ENCODE results near the gene SYTL2.

The SYTL2 gene

DNA sequence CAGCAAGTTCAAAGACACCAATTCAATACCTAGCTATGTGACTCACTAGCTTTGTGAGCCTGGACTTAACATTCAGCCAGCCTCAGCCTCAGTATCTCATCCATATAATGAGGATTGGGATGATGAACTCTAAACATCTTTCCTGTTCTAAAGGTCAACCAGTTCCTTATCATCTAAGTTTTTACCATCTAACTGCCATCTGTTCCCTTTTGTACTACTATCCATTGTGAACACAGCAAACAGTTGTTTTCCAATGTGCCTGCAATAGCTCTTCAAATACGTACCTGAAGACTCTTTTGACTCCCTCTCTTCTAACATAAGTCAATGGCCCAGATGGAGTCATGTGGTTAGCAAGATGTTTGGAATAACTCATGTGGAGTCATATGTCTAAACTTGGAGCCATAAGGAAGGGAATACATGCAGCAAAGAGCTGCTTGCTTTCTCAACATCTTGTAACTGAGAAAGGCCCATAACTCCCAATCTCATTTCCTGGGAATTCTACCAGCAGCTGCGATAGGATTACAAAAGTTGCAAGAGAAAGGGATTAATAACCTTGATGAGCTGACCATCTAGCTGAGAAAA, 19.4 kb downstream of the SYTL2 start:
- Histone ChIP-seq H4K20me1 (ENCODE audit: insufficient read depth, low read length, poor library complexity, severe bottlenecking) (no peaks in the 10 kb centered on the region), H3K4me2 (ENCODE audit: low read depth, low read length, poor library complexity, severe bottlenecking) (no peak overlapping the region), H3K79me2 (ENCODE audit: insufficient read depth, low read length) (no peaks in the 10 kb centered on the region), H2AFZ (ENCODE audit: low read length) (no peak overlapping the region), H3F3A (ENCODE audit: low read depth) (no peaks in the 10 kb centered on the region), H3K9me3 (ENCODE audit: insufficient read depth, low read depth, low read length) (no peaks in the 10 kb centered on the region), H3K9ac (ENCODE audit: low read depth, low read length, poor library complexity, severe bottlenecking) (no peak overlapping the region), H3K27me3 (ENCODE audit: insufficient read depth, low read length, poor library complexity, severe bottlenecking) (no peaks in the 10 kb centered on the region), H3K36me3 (ENCODE audit: insufficient read depth, low read length) (no peaks in the 10 kb centered on the region), H3K4me1 (ENCODE audit: insufficient read depth, low read length, poor library complexity, severe bottlenecking) (no peaks in the 10 kb centered on the region), H3K9me2 (replicated peaks; ENCODE audit: low read depth, low read length) (no peaks in the 10 kb centered on the region), H3K4me3 (ENCODE audit: low read length, poor library complexity, severe bottlenecking) (no peak overlapping the region)
- TF ChIP-seq, protein P1, sequence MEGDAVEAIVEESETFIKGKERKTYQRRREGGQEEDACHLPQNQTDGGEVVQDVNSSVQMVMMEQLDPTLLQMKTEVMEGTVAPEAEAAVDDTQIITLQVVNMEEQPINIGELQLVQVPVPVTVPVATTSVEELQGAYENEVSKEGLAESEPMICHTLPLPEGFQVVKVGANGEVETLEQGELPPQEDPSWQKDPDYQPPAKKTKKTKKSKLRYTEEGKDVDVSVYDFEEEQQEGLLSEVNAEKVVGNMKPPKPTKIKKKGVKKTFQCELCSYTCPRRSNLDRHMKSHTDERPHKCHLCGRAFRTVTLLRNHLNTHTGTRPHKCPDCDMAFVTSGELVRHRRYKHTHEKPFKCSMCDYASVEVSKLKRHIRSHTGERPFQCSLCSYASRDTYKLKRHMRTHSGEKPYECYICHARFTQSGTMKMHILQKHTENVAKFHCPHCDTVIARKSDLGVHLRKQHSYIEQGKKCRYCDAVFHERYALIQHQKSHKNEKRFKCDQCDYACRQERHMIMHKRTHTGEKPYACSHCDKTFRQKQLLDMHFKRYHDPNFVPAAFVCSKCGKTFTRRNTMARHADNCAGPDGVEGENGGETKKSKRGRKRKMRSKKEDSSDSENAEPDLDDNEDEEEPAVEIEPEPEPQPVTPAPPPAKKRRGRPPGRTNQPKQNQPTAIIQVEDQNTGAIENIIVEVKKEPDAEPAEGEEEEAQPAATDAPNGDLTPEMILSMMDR (conservative IDR thresholded peaks at IDR 0.05; ENCODE audit: low read length), result no peak
- TF ChIP-seq EZH2phosphoT487 (IDR thresholded peaks at IDR 0.05; ENCODE audit: borderline replicate concordance), result no peak

DNA sequence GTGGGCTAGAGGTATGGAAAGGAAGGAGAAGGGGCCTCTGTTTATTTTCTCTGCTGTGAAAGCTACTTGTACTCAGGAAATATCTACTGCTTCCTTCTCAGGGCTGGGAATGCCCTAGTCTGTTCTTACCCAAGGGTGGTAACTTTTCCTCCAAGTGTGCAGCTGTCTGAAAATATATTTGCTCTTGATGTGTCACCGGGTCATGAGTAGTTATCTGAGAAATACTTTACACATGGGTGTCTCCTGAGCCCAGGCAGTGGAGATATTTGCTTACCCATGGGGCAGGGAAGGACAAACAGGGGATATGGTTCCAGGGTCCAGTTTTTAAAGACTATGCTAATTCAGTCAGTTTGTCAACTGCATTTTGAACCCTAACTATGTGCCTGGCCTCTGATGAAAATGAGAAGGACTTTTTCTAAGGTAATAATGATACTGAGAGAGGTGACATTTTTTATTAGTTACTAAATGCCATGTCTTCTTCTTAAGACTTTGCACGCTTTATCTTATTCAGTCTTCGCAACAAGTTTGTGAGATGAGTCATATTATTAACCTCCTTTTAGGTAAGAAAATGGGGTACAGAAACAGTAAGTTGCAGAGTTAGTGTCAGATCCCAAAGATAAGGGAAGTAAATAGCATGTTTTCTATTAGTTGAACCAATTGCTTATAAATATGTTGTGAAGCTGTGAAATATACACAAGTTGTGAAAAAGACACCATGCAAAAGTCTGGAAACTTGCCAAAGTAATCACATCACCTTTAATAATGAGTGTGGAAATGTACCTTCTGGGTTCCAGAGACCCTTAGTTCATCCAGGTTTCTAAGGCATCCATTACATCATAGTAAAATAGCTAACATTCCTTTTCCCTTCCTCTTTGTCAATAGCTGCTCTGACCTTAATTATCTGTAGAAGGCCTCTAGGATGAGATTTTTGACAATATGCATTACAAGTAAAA, 22.9 kb downstream of the SYTL2 start:
- Histone ChIP-seq H3K4me3 (ENCODE audit: low read length, poor library complexity, severe bottlenecking) (no peak overlapping the region), H3K27me3 (ENCODE audit: insufficient read depth, low read length, poor library complexity, severe bottlenecking) (no peaks in the 10 kb centered on the region), H3K36me3 (ENCODE audit: insufficient read depth, low read length) (no peaks in the 10 kb centered on the region), H3K79me2 (ENCODE audit: insufficient read depth, low read length) (no peaks in the 10 kb centered on the region), H3K9me3 (ENCODE audit: insufficient read depth, low read depth, low read length) (no peaks in the 10 kb centered on the region), H3F3A (ENCODE audit: low read depth) (no peaks in the 10 kb centered on the region), H3K4me1 (ENCODE audit: insufficient read depth, low read length, poor library complexity, severe bottlenecking) (no peaks in the 10 kb centered on the region), H3K9ac (ENCODE audit: low read depth, low read length, poor library complexity, severe bottlenecking) (no peak overlapping the region), H3K4me2 (ENCODE audit: low read depth, low read length, poor library complexity, severe bottlenecking) (no peak overlapping the region), H4K20me1 (ENCODE audit: insufficient read depth, low read length, poor library complexity, severe bottlenecking) (no peaks in the 10 kb centered on the region), H2AFZ (ENCODE audit: low read length) (no peak overlapping the region), H3K9me2 (replicated peaks; ENCODE audit: low read depth, low read length) (no peaks in the 10 kb centered on the region)
- TF ChIP-seq EZH2phosphoT487 (IDR thresholded peaks at IDR 0.05; ENCODE audit: borderline replicate concordance), result no peak
- TF ChIP-seq, protein P1 (conservative IDR thresholded peaks at IDR 0.05; ENCODE audit: low read length), result no peak

DNA sequence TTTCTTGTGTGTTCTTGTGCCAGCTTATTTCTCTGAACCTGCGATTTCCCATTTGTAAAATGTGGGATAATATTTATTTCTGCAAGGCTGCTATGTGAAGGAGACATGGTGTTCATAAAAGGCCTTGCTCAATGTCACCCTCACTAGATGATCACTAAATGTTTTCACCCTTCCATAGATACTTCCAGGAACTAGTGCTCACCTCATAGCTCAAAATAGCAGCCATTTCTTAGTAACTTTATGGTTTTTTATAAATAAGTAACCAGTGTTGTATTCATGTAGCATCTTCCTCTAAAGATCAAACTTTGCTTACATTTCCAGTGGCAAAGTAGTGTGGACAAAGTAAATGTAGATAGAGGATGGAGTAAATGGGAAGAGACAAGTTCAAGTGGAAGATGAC, 23.8 kb downstream of the SYTL2 start:
- no peaks in the 10 kb centered on the region for H3K9me2 ChIP-seq (replicated peaks; ENCODE audit: low read depth, low read length)
- H3K4me2 ChIP-seq (ENCODE audit: low read depth, low read length, poor library complexity, severe bottlenecking), result no peak overlapping the region
- H3K4me3 ChIP-seq (ENCODE audit: low read length, poor library complexity, severe bottlenecking), result no peak overlapping the region
- no peak overlapping the region for H2AFZ ChIP-seq (ENCODE audit: low read length)
- no peaks in the 10 kb centered on the region for H3K9me3 ChIP-seq (ENCODE audit: insufficient read depth, low read depth, low read length)
- H3K4me1 ChIP-seq (ENCODE audit: insufficient read depth, low read length, poor library complexity, severe bottlenecking), result no peaks in the 10 kb centered on the region
- H3K79me2 ChIP-seq (ENCODE audit: insufficient read depth, low read length), result no peaks in the 10 kb centered on the region
- H3F3A ChIP-seq (ENCODE audit: low read depth), result no peaks in the 10 kb centered on the region
- H3K27me3 ChIP-seq (ENCODE audit: insufficient read depth, low read length, poor library complexity, severe bottlenecking), result no peaks in the 10 kb centered on the region
- TF ChIP-seq EZH2phosphoT487 (IDR thresholded peaks at IDR 0.05; ENCODE audit: borderline replicate concordance), result no peak
- TF ChIP-seq, protein P1 (conservative IDR thresholded peaks at IDR 0.05; ENCODE audit: low read length), result no peak
- H3K36me3 ChIP-seq (ENCODE audit: insufficient read depth, low read length), result no peaks in the 10 kb centered on the region
- no peaks in the 10 kb centered on the region for H4K20me1 ChIP-seq (ENCODE audit: insufficient read depth, low read length, poor library complexity, severe bottlenecking)
- no peak overlapping the region for H3K9ac ChIP-seq (ENCODE audit: low read depth, low read length, poor library complexity, severe bottlenecking)
